Measurements from ENCODE around the gene CD48.

DNA sequence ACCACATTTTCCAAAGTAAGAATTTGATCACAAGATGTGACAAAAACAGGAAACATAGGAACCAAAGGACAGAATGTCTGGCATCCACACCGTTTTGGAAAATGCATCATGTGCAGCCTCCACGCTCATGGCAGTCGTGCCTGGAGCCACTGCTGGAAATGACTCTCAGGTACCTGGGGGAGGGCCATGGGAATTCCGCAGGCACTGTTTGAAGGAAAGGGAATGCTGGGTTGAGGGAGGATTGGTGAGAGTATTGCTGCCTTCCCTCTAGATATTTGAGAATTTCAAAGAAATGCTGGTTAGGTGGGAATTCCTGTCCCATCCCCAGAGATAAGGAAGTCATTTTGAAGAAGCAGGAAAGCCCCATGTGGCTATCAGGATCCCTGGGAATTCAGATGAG is 75.5 kb downstream of the CD48 start:
- TF ChIP-seq, protein P1, sequence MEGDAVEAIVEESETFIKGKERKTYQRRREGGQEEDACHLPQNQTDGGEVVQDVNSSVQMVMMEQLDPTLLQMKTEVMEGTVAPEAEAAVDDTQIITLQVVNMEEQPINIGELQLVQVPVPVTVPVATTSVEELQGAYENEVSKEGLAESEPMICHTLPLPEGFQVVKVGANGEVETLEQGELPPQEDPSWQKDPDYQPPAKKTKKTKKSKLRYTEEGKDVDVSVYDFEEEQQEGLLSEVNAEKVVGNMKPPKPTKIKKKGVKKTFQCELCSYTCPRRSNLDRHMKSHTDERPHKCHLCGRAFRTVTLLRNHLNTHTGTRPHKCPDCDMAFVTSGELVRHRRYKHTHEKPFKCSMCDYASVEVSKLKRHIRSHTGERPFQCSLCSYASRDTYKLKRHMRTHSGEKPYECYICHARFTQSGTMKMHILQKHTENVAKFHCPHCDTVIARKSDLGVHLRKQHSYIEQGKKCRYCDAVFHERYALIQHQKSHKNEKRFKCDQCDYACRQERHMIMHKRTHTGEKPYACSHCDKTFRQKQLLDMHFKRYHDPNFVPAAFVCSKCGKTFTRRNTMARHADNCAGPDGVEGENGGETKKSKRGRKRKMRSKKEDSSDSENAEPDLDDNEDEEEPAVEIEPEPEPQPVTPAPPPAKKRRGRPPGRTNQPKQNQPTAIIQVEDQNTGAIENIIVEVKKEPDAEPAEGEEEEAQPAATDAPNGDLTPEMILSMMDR (conservative IDR thresholded peaks at IDR 0.05; ENCODE audit: low read depth, low read length) = no peak
- no peak for TF ChIP-seq MXI1 (IDR thresholded peaks at IDR 0.05; ENCODE audit: borderline replicate concordance, low read depth, low read length)
